Measurements from ENCODE around the gene PSMD10. TPM values are rescaled to one million over a fixed set of nuclear protein-coding genes. Genes with fewer than 3 reads are reported as not detected.

The PSMD10 gene
- total and polyA plus RNA-seq, 11 donors: 14.9 to 33.4 (median 21.2) TPM

DNA sequence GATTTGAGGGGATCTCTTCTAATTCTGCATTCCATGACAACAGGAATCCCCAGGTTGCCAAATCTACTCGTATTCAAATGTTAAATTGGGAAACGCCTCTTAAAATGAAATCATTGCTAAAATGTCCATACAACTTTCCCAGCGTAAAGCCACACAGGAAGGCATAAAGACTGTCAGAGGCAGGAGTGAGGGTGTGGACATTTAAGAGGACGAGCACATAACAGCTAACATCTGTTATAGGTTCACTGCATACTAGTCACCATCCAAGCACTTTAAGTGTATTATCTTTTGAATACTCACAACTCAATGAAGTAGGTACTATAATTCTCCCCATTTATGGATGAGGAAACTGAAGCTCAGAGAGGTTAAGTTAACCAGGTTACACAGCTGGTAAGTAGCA, 35.8 kb upstream of the PSMD10 start:
- TF ChIP-seq POLR2A (IDR thresholded peaks at IDR 0.05): no peak
- TF ChIP-seq, protein P1, sequence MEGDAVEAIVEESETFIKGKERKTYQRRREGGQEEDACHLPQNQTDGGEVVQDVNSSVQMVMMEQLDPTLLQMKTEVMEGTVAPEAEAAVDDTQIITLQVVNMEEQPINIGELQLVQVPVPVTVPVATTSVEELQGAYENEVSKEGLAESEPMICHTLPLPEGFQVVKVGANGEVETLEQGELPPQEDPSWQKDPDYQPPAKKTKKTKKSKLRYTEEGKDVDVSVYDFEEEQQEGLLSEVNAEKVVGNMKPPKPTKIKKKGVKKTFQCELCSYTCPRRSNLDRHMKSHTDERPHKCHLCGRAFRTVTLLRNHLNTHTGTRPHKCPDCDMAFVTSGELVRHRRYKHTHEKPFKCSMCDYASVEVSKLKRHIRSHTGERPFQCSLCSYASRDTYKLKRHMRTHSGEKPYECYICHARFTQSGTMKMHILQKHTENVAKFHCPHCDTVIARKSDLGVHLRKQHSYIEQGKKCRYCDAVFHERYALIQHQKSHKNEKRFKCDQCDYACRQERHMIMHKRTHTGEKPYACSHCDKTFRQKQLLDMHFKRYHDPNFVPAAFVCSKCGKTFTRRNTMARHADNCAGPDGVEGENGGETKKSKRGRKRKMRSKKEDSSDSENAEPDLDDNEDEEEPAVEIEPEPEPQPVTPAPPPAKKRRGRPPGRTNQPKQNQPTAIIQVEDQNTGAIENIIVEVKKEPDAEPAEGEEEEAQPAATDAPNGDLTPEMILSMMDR (IDR thresholded peaks at IDR 0.05): no peak
- no peaks in the 10 kb centered on the region for H3K9me3 ChIP-seq
- WGBS, 4 donors: 59 to 73% (median 69%) methylated on average over 4 of the region's 4 CpGs
- peaks cover 0 to 13% (median 0%) of the 10 kb centered on the region in 9 donors for H3K36me3 ChIP-seq
- H3K4me1 ChIP-seq: peaks cover 0 to 23% (median 7%) of the 10 kb centered on the region in 12 donors
- no peak for ATAC-seq
- peak overlapping the region in 6 of 12 donors; percentile 37 to 63 (median 44) for H3K27ac ChIP-seq
- intact Hi-C loops (cut with DNase I): loop anchor here in 2 of 10 donors (5.0 to 10.0 kb wide), 2 partner anchors 35 to 382 kb away; partner anchors contain the start of genes ATG4A (in 2 of the 2) and PSMD10 (in 2 of the 2)
- H3K4me3 ChIP-seq: no peak overlapping the region
- DNase-seq: no peak
- peaks cover 0 to 3% (median 0%) of the 10 kb centered on the region in 9 donors for H3K27me3 ChIP-seq

DNA sequence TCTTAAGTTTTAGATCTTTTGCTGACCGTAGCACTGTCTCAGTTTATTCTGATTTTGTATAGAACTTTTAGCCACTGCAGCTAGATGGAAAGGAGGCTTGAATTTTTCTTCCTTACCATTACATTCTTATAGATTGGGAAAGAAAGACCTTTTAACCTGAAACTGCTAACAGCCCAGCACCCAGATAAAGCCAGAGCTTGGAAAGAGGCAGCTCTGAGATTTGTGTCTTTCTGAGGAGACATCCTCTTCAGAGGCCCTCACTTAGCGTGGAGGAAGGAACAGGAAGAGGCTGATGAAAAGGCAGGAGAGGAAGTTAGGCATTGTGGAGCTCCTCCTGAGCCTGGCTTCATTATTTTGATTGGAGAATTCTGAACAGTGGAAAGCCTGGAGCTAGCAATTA, 35.3 kb upstream of the PSMD10 start:
- Histone ChIP-seq H3K36me3 (peaks cover 0 to 13% (median 0%) of the 10 kb centered on the region in 9 donors), H3K4me3 (no peak overlapping the region), H3K27ac (peak overlapping the region in 6 of 12 donors; percentile 37 to 63 (median 45)), H3K9me3 (no peaks in the 10 kb centered on the region), H3K27me3 (no peaks in the 10 kb centered on the region), H3K4me1 (peaks cover 0 to 27% (median 9%) of the 10 kb centered on the region in 12 donors)
- 58 to 75% (median 65%) methylated on average over 2 of the region's 2 CpGs for WGBS, 4 donors
- intact Hi-C loops (cut with DNase I): loop anchor here in 2 of 10 donors (5.0 to 10.0 kb wide), 2 partner anchors 34 to 382 kb away; partner anchors contain the start of genes ATG4A (in 2 of the 2) and PSMD10 (in 2 of the 2)
- no peak for DNase-seq
- peak in 1 of 4 donors; percentile 36 for ATAC-seq
- no peak for TF ChIP-seq POLR2A (IDR thresholded peaks at IDR 0.05)
- TF ChIP-seq, protein P1 (IDR thresholded peaks at IDR 0.05): no peak

DNA sequence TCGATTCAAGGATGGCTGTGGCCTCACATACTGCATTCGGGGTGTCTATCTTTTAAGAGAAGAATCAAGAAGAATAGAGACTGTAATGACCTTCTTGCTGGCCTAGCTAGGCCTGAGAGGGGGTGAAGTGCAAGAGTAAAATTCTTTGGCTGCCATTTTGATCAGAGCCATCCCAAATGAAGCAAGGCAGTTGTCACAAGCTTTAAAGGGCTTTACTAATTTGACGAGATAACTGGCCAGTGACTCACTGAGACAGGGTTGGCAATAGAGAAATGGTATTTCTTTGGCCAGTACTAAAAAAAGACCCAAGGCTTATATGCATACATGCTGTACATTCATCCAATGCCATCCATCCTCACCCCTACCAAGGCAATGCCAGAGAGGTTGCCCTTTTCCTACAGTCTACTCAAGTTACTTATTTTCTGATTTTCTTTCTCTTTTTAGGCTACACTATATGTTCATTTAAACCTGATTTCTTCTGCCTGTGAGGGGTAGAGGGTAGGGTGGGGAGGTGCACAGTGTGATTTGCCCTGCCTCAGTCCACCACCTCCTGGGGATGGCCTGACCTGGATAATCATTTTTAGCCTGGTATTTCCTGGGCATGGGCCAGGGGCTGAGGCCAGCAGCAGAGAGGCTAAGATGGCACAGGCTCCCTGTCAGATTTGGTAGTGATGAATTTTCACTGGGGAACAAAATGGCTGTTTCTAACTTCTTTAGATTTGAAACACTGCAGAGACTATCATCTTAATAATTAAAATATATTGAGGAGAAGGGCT, 32.4 kb upstream of the PSMD10 start:
- H3K36me3 ChIP-seq: peaks cover 0 to 8% (median 0%) of the 10 kb centered on the region in 9 donors
- WGBS, 4 donors: 76 to 85% (median 80%) methylated on average over 3 of the region's 3 CpGs
- H3K9me3 ChIP-seq: no peaks in the 10 kb centered on the region
- peaks cover 0 to 51% (median 17%) of the 10 kb centered on the region in 12 donors for H3K4me1 ChIP-seq
- intact Hi-C loops (cut with DNase I): loop anchor here in 1 of 10 donors (10.0 kb wide), 1 partner anchor 379 kb away; no protein-coding TSS in a partner anchor
- peak in 4 of 5 donors; percentile 11 to 40 (median 34) for DNase-seq
- H3K27me3 ChIP-seq: no peaks in the 10 kb centered on the region
- ATAC-seq: peak in 3 of 4 donors; percentile 75 to 86 (median 77)
- no peak overlapping the region for H3K4me3 ChIP-seq
- TF ChIP-seq POLR2A (IDR thresholded peaks at IDR 0.05): no peak
- TF ChIP-seq, protein P1 (IDR thresholded peaks at IDR 0.05): no peak
- peak overlapping the region in 9 of 12 donors; percentile 5 to 63 (median 45) for H3K27ac ChIP-seq

DNA sequence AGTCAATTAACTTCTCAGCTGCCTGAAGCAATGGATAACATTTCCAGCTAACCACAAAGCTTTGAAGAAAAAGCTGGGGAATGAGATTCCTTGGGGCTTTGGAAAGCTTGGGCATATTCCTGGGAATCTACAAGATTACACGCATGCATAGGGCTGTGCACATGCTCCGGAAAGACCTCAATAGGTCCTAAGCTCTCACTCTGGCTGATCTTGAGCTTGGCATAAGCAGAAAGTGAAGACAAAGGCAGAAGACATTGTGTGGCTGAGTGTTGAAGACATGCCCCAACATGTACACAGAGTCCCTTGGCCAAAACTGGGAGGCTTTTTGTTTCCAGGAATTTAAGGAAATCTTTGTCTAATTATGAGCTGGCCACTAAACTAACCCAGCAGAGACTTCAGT, 31.4 kb upstream of the PSMD10 start:
- H3K27ac ChIP-seq: peak overlapping the region in 8 of 12 donors; percentile 25 to 63 (median 45)

More for the DNA sequence above, 31.4 kb upstream of the PSMD10 start:
- DNase-seq (no peak), ATAC-seq (peak in 3 of 4 donors; percentile 8 to 28 (median 23))
- Histone ChIP-seq H3K36me3 (peaks cover 0 to 8% (median 0%) of the 10 kb centered on the region in 9 donors), H3K4me1 (peaks cover 0 to 52% (median 19%) of the 10 kb centered on the region in 12 donors), H3K4me3 (no peak overlapping the region), H3K9me3 (no peaks in the 10 kb centered on the region), H3K27me3 (no peaks in the 10 kb centered on the region)
- intact Hi-C loops (cut with DNase I): loop anchor here in 1 of 10 donors (10.0 kb wide), 1 partner anchor 378 kb away; no protein-coding TSS in a partner anchor
- 56 to 75% (median 72%) methylated on average over 2 of the region's 2 CpGs for WGBS, 4 donors
- TF ChIP-seq, protein P1 (IDR thresholded peaks at IDR 0.05): no peak
- no peak for TF ChIP-seq POLR2A (IDR thresholded peaks at IDR 0.05)
